ENCODE results near the gene LCA5.
A peak's percentile ranks its signal among the peaks of the same experiment; 100 is the strongest.
"Not testable (repeated sequence)": the region's sequence is repeated elsewhere in the genome, so short reads cannot be mapped to it uniquely, and the experiment has no call there.

The LCA5 gene

DNA sequence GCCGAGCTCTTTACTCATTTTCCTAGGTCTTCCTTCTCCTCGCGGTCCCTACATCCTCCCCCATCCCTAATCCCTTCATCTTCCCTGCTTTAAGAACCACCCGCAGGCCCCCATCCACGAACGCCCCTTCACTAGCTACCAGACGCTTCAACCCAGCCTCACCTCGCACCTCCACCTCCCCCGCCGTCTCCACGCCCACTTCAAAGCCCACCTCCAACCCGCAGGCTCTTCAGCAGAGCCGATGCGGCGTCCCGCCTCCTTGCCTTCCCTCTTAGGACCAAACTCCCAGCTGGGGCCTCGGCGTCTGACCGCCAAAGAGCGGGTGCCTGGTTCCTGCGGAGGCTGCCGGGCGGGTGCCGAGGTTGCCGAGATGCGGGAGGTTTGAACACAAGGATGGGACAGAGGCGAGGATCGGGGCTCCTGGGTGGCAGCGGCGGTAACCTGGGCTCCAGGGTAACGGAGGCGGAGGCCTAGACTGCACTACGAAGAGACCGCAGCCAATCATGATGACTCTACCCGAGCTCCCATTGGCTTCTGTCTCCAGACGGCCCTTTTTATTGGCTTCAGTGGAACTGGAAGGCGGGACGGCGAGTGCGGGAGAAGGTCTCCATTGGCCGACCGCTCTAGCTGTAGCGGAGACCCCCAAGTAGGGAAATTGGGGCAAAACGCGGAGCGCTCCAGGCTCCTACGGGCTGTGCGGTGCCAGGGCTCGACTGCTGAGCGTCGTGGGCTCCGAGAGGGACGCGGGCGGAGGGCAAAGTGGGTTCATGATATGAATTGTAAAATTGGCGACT is at the start of gene LCA5:
TSS of gene LCA5 (minus strand) at position 477 of the 794 bp plus-strand sequence. CDS start 18,536 bp downstream, outside the sequence.
- DNase-seq (ENCODE audit: low spot score): peak; percentile 99

DNA sequence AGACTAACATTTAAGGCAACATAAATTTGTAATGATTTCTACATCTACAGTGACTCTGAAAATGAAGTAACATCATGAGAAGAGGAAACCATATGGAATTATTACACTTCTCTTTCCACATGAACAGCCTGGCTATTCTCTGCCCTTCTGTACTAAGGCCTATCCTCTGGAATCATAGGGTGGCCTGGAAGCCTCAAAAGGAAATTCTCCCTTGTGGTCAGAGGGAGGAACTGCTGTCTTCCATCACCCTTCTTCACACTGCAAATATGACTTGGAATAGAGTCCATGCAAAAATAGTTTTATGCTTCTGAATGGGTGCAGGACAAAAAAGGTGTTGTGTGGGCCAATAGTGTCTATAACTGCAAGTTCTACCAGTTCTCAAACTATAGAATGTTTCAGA is 49.3 kb upstream of the LCA5 start:
- DNase-seq (ENCODE audit: low spot score): no peak

DNA sequence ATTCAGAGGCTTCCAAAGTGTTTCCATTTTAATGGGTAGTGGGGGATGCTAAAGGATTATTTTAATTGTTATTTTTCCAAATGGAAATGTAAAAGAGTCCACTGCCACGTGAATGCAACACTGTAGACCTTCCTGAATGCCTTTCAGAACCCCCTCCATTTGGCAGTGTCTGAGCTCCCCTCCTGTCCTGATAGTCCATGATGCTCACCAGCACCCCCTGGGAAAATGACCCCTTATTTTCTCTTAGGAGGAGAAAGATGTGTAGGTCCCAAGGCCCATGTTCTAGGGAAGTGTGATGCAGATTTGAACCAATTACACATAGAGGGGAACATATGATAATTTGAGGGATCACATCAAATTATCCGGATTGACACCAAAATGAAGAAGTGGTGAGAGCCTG is 47.1 kb upstream of the LCA5 start:
- no peak for DNase-seq (ENCODE audit: low spot score)

DNA sequence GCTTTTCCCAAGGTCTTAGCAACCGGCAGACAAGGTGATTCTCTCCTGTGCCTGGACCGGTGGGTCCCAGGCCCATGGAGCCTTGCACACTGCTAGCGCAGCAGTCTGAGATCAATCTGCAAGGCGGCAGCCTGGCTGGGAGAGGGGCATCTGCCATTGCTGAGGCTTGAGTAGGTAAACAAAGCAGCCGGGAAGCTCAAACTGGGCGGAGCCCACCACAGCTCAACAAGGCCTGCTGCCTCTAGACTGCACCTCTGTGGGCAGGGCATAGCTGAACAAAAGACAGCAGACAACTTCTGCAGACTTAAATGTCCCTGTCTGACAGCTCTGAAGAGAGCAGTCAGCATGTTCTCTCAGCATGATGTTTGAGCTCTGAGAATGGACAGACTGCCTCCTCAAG is 40.7 kb upstream of the LCA5 start:
- DNase-seq (ENCODE audit: low spot score): not testable (repeated sequence)

DNA sequence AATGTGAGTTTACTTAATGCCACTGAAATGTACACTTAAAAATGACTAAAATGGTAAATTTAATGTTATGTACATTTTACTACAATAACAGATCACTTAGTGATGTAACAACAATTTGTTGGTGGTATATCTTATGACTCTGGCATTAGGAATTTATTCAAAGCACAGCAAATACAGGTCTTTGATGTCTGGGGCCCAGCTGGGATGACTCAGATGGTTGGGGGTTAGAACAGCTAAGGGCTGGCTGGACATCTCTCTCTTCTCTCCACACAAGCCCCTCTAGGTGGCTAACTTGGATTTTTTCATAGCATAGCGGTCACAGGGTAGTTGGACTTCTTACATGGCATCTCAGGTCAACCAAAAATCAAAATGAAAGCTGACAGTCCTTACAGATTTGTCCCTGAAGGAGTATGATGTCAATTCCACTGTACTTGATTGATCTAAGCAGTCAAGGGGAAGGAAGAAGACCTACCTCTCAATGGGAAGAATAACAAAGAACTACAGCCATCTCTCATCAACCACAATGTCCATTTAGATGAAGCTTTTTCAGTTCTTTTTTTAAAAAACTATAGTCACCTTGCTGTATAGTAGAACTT is 37.5 kb upstream of the LCA5 start:
- no peak for DNase-seq (ENCODE audit: low spot score)

DNA sequence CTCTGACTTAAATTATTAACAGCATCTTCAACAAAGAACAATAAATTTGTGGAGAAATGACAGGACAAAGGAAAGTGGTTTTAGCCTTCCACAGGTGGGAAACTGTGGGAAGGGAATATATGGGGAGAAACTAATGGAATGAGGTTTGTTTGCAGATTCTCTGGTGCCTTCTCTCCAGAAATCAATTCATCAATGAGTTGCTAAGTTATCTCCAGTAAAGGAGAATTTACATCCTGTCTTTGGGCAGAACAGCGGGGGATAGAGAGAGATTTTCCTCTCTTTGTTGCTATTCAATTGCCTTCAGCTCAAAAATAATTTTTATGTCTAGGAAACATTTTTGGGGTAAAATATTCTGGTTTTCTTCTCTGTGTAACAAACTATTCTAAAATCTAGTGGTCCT is 36.9 kb upstream of the LCA5 start:
- no peak for DNase-seq (ENCODE audit: low spot score)

DNA sequence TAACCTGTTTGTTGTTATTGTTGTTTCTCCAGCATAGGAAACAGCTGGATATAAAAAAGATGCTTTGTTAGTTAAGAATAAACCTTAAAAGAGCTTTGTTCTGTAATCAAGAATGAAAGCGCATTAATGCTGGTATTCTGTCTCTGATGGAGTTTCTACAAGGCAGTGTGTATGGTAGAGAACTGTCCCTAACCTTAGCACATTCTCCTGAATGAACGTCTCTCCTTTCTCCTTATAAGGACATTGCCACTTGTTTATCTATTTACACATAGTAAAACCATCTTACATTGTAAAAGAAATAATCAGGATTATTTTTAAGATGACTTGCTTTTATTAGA is 33.8 kb upstream of the LCA5 start:
- DNase-seq (ENCODE audit: low spot score): no peak

DNA sequence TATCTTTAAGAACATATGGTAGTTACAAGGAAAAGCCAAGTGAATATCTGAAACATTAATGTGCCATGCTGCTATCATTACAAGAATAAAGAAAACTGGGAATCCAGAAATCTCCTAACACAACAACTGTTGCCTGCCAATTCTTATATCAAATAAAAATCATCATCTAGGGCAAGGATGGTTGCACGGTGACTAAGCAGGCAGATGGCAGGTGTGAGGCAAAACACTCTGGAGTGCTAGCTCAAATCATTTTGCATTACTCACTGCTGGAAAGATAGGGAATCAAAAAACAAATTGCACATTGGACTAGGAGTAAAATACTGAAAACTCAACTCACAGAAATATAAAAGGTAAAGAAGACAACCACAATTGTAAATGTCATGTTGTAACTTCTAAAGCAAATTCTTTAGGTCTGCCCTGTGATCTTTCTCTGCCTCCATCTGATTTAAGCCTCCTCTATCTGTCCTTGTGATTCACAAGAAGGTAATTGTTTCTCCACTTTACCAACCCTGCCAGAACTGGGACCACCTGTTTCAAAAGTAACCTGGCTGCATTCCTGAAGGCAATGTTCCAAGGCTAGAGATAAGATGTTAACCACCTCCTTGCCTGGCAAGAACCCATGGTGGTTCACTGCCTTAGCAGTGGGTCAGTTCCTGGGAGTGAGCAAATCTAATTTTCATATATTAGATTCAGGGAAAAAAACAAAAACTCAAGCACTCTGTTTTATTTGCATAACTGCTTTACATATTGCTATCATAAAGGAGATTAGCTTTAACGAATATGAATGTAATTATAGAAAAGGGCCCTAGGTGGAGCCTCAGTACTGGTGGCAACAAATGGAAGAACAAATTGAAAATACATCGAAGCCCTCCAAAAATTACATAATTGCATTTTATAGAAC is 33.1 kb upstream of the LCA5 start:
- peak; percentile 68 for DNase-seq (ENCODE audit: low spot score)

DNA sequence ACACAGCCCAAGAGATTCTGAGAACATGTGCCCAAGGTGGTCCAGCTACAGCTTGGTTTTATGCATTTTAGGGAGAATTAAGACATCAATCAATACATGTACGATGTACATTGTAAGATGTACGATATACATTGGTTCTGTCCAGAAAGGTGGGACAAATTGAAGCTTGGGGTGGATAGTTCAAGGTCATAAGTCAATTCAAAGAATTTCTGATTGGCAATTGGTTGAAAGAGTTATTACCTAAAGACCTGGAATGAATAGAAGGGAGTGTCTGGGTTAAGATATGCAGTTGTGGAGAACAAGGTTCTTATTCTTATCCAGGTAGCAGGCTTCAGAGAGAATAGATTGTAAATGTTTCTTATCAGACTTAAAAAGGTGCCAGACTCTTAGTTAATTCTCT is 31.8 kb upstream of the LCA5 start:
- no peak for DNase-seq (ENCODE audit: low spot score)

DNA sequence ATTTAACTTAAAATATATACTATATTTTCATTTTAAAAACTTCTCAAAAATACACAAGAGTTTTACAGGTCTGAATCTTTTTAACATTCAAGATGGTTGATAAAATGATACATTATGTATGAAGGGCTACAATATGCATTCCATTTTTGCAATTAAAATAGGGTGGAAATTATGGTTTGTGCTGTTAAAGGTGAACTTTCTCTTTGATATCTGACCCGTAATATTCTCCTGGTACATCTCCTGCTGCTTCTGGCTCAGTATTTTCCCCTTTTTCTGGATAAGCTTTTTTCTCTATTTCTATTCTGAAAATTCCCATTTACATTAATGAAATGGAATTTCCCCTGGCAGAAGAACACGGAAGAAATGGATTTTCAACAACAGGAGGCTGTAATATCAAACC is 27.4 kb upstream of the LCA5 start:
- no peak for DNase-seq (ENCODE audit: low spot score)

DNA sequence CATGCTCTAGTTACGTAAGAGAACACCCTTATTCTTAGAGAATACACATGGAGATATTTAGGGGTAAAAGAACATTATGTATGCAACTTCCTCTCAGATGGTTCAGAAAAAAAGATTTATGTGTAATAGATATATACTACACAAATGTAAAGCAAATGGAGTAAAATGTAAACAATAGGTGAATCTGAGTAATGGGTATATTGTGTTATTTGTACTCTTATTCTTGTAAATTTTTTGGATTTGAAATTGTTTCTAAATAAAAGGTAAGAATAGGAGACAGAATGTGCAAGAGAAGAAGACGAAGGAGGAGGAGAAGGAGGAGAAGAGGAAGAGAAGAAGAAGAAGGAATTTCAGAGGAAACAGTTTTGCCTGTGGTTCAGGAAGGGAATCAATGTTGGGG is 22.5 kb upstream of the LCA5 start:
- no peak for DNase-seq (ENCODE audit: low spot score)

DNA sequence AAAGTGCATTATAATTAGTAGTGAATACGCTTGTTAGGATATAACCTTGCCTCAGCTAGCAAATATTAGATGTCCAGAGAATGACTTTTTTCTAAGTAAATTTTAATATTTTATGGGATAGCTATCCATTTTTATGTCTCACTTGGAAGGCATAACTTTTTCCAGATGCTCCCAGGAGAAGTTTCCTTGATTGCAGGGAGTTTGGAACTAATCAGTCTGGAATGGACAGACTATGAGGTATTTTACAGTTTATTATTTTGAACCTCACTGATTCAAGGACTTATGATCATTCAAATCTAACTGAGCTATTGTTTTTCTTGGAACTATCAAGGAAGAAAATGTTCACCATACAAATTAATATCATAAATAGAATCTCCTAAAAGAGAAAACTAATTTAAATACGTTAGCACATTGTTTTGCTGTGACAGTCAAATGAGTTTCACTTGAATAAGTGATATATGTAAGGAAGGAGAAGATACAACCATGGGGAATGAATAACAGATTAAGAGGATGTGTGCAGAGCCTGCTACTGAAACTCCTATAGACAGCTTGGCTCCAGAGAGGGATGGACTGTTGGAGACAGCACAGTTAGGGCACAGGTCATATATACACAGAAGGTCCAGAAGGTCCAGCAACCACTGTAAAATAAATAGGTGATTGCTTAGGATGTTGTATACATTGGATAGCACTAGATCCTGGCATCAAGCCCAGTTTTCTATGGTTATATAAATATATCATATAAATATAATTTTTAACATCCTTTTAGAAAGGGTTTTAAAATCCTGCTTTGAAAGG is 20.6 kb upstream of the LCA5 start:
- no peak for DNase-seq (ENCODE audit: low spot score)

DNA sequence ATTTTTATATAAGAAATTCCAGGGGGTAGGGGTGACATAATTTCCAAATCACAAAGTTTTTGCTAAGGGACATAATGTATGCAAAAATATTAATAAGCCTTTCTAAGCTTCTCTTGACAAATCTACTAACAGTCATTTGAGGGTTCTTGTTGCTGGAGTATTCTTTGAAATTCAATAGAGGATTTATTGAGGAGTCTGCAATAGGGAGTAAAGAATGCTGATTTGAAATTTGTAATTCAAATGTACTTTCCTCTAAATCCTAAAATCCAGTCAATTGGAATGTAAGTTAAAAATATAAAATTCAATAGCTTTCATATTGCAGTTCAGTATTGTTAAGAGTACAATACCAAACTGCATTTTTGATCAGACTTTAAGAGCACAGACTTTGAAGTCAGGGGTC is 17.1 kb upstream of the LCA5 start:
- no peak for DNase-seq (ENCODE audit: low spot score)

DNA sequence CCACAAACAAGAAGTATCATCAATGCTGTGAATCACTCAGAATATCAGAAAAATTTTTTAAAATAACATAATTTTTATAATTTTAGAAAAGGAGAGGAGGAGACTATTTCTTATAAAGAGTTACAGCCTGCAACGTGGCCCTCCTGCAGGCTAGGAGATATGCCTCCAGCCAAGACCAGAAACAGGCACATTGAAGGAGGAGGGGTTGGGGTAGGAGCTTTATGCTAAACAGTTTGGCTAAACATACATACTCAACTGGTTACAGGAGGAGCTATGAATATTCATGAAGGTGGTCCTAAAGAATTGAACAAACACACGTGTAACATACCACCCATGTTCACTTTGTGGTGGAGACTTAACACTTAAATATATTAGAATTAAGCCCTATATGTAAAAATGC is 14.2 kb upstream of the LCA5 start:
- no peak for DNase-seq (ENCODE audit: low spot score)

DNA sequence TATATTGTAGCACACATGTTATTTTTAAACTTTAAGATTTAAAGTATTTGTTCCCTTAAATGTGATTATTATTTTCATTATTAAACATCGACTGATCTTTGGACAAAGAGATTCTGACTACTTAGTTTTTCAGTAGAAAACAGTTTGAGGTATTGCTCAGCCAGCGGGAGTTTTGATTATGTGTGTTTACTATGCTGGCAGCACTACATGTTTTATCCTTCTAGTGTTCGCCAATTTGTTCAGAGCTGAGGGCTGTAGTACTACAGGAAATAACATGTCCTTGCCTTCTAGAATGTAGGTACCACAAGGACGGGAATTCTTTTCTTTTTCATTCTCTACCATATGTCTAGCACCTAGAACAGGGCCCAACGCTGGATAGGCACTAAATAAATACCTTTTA is 11.1 kb upstream of the LCA5 start:
- DNase-seq (ENCODE audit: low spot score): no peak

DNA sequence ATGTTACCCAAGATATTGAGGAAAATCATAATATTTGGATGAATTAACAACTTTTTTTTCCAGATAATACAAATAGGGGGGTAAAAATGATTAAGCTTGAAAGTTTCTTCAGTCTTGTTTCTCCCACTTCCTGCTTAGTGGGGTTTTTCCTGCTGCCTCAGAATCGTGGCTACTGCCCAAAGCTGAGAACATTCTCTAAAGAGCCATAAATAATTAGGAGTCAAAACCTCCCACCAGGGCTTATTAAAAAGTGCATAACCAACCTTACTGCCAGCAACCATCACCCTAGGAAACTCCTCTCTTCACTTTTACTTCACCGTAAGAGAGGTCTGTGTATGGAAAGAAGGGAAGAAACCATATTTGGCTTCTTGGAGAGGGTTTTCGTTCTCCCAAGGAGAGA is 9.0 kb upstream of the LCA5 start:
- DNase-seq (ENCODE audit: low spot score): no peak

DNA sequence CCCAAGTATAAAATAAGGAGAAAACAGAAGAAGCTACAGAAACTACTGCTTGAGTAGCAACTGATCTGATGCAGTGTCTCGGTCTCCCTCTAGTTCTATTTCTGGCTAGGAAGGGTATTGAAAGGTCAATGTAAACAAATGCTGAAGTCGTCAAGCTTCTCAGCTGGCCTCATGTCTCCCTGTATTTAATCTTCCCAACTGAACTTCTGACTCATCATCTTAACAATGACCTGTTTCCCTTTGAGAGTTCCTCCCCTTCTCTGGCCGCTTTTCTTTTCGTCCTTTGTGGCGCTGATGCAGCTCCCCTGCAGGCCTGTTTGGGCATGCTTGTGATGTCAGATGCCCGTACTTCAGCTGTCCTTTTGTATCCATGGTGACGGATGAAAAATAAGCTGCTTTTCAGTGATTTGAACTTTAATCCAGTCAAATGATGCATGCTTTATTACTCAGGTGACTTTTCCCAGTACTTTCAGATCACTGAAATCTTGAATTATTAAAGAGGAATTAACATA is 7.8 kb upstream of the LCA5 start:
- DNase-seq (ENCODE audit: low spot score): peak; percentile 90

DNA sequence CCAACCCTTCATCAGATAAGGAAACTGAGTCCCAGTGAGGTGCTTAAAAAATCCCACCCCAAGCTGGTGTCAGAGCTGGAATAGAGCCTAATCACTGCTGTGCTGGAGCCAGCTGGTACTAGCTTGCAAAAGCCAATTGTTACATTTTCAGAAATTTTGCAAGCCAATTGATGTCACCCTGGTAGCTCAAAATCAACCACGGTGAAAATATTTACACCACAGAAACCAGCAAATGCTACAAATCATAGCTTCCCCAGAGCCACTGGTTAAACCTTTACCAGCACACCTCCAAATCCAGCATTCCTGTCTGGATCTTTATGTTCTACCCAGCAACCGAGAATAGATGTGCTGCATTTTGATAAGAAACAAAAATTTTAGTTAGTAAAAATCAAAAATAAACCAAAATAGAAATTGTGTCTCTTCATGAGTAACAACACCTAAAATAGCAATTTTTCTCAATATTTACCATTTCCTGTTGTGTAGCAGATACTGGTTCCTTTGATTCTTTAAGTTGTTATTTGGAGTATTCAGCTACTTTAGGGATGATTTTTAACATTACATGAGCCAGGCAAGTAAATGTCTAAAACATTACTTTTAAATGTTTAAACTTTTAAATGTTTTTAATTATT is 7.2 kb upstream of the LCA5 start:
- peak; percentile 64 for DNase-seq (ENCODE audit: low spot score)

DNA sequence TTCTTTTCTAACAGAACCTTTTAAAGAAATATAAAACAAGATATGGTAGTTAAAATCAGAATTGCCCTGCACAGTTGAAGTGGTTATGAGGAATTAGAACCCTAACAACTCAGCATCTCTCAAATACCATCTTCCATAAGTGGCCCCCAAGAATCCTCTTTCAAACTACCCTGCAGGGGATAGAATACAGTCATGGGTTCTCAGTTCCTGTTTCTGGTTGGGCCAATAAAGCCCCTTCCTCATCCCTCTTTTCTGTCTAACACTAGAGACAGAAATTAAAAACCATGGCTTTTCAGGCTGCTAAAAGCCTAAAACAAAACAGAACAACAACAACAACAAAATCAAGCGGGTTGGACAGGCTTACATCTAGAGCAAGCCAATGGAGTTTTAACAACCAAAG is 6.7 kb upstream of the LCA5 start:
- DNase-seq (ENCODE audit: low spot score): no peak

DNA sequence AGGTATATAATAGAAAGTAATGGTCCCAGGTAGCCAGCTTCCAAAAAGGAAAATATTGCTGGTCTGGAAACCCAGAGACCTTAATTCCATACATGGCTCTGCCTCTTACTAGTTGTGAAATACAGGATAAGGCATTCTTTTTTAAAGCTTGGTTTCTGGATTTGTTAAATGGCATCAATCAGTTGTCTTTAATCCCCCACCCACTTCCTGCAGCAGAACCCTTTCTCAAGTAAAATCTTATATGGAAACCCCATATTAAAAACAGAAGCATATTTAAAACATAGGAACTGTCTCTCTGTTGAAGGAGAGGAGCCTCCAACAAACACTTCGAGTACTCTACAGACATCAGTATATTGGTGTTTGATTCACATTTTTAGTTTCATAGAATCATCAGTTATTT is 6.2 kb upstream of the LCA5 start:
- DNase-seq (ENCODE audit: low spot score): no peak

Measured in Ammon's horn (tissue), 1 donor.